Esophagus muscularis mucosa (tissue), 4 donors: ENCODE measurements around the gene CDKN3.

Source experiments
- EP300 ChIP-seq: sonication (generic); formaldehyde crosslinking; IDR thresholded peaks from one replicate; pipeline ENCODE4 v1.6.1; 2017; ENCODE audit warnings: antibody characterized with exemption
- POLR2A ChIP-seq: fragments of 450-650 bp; IDR thresholded peaks from one replicate; pipeline ENCODE4 v1.6.1; 2017; ENCODE audit warnings: antibody characterized with exemption, moderate library complexity, mild to moderate bottlenecking, low read depth
- POLR2AphosphoS5 ChIP-seq, 2 donors: sonication (generic); formaldehyde crosslinking; IDR thresholded peaks; one replicate each; pipeline ENCODE4 v1.6.1; 2017; ENCODE audit warnings: antibody characterized with exemption in 2 of 2
- TF ChIP-seq, protein P1 (sequence below), 3 experiments: fragments of 200-600 bp in 2 of 3; fragments of 450-650 bp in 1 of 3; sonication (generic) in 2 of 3; IDR thresholded peaks; one replicate each; pipeline ENCODE4 v1.5.1; 2017 to 2019; ENCODE audit warnings: antibody characterized with exemption in 3 of 3, mild to moderate bottlenecking in 2 of 3, moderate library complexity in 1 of 3

DNA sequence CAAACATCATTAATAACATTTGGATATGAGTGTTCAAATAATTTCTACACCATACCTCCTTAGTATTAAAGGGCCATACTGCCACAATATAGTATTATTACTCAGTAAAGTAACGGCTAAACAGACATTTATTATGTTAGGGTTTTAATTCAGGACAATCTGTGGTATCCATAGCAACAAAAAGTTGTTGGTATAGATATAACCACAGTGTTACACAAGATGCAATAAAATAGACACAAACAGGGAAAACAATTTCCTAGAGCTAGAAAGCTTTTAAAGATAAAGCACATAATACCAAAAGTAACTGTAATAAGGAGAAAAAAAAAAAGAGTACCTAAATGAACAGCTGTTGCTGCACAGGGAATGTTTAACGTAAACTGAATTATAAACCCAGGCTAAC is 28.3 kb downstream of the CDKN3 start:
- TF ChIP-seq POLR2AphosphoS5 (IDR thresholded peaks at IDR 0.05) (no peak), POLR2A (no peak), EP300 (no peak)
- TF ChIP-seq, protein P1, sequence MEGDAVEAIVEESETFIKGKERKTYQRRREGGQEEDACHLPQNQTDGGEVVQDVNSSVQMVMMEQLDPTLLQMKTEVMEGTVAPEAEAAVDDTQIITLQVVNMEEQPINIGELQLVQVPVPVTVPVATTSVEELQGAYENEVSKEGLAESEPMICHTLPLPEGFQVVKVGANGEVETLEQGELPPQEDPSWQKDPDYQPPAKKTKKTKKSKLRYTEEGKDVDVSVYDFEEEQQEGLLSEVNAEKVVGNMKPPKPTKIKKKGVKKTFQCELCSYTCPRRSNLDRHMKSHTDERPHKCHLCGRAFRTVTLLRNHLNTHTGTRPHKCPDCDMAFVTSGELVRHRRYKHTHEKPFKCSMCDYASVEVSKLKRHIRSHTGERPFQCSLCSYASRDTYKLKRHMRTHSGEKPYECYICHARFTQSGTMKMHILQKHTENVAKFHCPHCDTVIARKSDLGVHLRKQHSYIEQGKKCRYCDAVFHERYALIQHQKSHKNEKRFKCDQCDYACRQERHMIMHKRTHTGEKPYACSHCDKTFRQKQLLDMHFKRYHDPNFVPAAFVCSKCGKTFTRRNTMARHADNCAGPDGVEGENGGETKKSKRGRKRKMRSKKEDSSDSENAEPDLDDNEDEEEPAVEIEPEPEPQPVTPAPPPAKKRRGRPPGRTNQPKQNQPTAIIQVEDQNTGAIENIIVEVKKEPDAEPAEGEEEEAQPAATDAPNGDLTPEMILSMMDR (IDR thresholded peaks at IDR 0.05), result no peak
